GOT3 (cell line): ENCODE results near the gene C19orf47.

ENCODE experiments used
- DNase-seq: peaks from one replicate; lab custom pipeline; 2025; ENCODE audit warnings: mixed read lengths; lab: John Stamatoyannopoulos, UW

The C19orf47 gene

DNA sequence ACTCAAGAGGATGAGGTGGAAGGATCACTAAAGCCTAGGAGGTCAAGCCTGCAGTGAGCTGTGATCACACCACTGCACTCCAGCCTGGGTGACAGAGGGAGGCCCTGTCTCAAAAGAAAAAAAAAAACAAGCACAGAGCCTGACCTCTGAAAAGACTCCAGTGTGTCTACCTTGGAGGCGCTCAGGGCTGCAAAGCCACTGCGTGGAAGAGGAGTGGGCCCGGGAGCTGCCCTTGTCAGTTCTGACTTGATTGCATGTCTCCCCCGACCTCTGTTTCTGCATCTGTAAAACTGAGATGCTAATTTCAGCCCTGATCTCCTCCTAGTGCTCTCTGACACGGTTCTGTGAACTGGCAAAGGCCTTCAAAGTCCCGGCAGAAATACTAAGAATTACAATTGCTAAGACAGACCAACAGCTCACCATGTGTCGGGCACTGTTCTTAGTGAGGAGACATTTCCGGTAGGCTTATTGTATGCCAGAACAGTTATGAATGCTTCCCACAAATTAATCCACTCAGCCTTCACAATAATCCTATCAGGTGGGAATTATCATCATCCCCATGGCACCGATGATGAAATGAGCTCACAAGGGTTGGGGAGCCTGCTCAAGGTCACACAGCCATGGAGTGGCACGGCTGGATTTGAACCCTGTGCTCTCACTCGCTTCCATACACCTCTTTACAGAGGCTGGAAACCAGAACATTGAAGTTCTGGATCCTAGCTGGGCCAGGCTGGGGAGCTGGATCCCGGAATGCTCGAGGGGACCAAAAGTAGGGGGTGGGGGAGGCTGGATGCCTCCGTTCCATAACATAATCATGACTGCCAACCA, 66.6 kb downstream of the C19orf47 start:
- DNase-seq = no peak

DNA sequence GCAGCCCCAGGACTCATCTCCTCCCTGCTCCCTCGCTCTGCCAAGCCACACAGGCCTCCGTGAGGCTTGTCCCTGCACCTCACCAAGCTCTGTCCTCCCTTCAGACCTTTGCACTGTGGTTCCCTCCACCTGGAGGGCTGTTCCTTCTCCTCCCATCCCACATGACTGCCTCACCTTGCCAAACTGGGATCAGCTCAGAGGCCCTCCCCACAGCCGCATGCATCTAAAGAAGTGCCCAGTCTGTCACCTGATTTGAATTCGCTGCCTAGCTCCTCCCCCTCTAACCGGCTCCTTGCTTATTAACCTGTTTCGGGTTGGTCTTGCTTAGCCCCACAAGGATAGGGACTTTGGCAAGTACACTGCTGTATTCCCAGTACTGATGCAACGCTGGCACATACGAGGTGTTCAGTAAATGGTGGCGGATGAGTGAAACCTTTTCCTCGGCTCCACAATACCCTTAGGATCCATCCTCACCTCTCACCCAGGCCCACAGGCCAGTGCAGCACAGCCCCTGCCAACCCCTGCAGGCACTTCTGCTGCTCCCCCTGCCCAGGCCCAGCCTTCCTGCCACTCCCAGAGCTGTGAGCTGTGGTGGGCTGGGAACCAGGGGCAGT, 67.5 kb downstream of the C19orf47 start:
- DNase-seq = no peak

DNA sequence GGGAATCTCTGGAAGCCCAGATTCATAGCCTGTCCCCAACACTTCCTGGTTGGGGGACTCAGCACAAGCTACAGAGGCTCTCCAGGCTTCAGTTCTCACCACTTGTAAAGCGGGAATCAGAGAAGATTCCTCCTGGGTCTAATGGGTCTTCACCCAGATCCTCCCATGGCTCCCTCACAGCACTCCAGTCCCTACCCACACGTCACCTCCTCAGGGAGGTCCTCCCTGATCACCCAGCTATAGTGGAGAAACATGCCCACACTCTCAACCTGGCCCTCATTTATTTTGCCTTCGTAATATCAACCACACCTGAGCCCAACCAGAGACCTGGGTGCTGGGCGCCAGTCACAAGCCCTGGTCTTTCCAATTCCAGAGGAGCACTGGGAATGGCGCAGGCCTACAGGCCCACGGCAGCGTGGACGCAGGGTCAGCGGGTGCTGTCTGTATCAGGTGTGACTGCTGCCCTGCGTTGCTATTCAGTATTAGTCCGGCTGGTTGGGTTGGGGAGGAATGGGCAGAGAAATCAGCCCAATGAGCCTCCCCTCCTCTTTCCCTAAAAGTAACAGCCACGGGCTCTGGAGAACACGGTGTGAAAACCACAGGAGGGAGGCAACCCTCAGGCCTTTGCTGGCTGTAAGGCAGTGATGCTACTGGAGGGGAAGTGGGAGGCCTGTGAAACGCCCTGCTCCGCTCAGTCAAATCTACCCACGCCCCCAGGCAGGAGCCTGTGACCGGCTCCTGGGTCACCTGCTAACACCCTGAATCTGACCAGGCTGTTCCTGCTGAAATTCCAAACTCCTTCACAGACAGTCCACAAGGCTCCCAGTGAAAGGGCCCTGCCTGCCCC, 68.2 kb downstream of the C19orf47 start:
- DNase-seq = no peak

DNA sequence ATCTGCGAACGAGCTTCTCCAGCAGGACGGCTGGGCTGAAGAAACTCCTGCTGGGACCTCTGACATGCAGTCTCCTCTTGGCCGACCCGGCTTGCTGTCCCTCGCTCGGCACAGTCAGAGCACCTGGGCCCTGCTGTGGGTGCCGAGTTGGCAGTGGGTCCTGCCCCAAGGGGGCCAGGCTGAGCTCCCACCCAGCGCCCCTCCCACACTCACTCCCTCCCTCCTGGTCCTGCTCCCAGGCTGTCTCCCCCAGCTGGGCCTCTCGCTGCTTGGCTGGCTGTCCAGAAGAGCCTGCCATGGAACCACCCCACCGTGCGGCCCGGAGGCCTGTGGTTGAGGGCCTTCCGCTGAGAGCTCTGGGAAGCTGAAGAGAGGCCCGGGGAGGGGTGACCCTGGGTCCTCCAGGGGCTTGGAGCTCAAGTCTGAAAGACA, 69.1 kb downstream of the C19orf47 start:
- no peak for DNase-seq

- DNase-seq = no peak
These were observed 69.7 kb downstream of the C19orf47 start for GRCh38 chr19:40278361-40279035.

DNA sequence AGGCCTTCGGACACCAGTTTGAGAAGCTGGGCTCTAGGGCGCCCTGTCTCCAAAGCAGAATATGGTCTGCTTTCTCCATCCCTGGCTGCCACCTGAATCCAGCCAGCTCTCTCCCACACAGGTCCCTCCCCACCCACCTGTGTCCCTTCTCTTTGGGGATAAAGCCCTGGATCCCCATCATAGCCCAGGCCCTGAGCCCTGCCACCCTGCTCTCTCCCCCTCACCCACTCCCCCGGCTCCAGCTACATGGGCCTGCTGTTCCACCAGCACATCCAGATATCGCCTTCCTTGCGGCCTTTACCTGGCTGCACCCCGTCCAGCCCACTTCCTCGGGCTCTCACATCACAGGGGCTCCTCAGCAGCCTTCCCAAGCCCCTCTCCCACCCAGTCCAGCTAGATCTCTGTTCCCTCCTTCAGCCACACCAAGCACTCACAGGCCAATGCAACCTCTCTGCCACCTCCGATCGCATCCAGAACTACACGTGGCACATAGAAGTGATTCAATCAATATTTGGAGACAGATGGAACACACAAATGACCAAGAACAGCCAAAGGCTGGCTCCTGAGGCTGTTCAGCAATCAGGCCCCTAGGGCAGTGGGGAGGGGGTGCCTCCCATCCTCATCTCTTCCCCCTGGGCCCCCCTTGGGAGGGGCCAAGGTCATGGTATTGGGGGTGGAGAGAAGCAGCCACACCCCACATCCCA, 70.7 kb downstream of the C19orf47 start:
- no peak for DNase-seq

GRCh38 chr19:40274585-40275544, 73.3 kb downstream of the C19orf47 start:
- no peak for DNase-seq

DNA sequence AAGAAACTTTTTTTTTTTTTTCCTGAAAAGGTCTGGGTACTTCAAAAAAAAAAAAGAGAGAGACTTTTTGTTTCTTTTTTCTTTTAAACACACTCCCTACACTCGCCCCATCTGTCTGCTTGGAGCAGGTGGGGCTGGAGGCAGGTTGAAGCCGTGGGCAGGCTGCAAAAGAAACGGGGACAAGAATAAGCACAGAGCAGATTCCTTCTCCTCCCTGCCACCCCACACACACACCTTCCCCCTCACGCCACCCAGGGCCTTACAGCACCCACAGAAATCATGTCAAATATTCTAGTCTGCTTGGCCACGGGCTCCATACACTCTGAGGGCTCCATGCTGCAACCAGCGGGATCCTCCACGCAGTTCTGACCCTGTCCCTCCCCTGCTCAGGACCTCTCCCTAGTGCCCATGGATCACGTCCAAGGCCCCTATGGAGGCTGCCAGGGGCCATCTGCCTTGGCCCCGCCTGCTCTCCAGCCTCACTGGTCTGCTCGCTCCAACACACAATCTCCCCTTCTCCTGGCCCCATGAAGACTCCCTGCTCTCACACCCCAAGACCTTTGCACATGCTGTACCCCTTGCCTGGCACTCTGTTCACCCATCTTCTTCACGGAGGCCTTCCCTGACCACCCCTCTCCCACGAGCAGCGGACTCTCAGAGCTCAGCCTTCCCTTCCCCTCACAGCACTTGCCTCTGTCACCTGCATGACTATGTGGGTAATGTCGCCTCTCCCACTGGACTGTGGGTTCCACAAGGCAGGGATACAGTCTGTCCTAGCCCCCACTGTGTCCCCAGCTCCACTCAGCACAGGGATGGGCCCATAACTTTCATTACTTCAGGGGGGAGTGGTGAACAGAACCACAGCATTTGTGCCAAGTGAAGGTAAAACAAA, 74.5 kb downstream of the C19orf47 start:
- DNase-seq = no peak

GRCh38 chr19:40272261-40272660, 75.9 kb downstream of the C19orf47 start:
- no peak for DNase-seq

GRCh38 chr19:40271706-40272105, 76.5 kb downstream of the C19orf47 start:
- no peak for DNase-seq

GRCh38 chr19:40270362-40271089, 77.7 kb downstream of the C19orf47 start:
- no peak for DNase-seq
